GM18498 (cell line): Measurements from ENCODE around the gene SGTB.
A peak's percentile ranks its signal among the peaks of the same experiment; 100 is the strongest.
"Not testable (repeated sequence)": the region's sequence is repeated elsewhere in the genome, so short reads cannot be mapped to it uniquely, and the experiment has no call there.

Experiments
- ATAC-seq: cut with Tn5 transposase; IDR thresholded peaks from one replicate; pipeline ENCODE4 v1.9.1; 2021; ENCODE audit warnings: mild to moderate bottlenecking, moderate library complexity; ENCODE audit not compliant: unreplicated experiment

Gene SGTB

DNA sequence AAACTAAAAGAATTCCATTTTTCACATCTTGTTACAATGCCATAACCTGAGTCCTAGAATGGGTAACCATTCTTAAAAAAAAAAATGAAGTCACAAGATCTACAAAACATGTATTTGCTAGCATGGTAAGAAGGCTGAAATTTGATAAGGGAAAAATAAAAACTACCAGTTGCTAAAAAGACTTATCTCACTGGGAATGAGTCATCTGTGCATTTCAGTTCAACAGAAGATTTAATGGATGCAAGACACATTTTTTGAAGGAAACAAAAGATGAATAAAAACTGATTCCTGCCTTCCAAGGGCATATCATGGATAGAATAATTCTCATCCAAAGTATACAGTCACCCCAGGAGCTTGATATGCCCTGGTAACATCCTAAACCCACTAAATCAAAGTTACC is 47.2 kb downstream of the SGTB start:
- ATAC-seq: no peak

DNA sequence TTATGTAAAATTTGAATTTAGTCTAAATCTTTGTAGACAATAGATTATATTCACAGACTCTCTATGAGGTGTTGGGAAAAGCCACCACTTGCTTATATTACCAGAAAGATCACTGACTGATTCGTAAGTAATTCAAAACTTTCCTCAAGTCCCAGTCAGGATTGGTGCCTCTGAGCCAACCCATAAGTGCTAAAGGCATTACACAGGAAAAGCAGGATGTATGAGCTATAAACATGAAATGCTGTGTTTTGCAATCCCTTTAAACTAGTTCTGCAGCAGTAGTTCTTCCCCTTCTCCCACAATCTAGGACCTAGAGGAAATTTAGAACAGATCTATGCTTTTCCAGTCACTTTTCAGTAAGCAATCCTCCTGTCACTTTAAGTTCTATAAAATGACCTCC is 49.1 kb downstream of the SGTB start:
- ATAC-seq: no peak

GRCh38 chr5:65668696-65669095 is 53.2 kb downstream of the SGTB start:
- no peak for ATAC-seq

DNA sequence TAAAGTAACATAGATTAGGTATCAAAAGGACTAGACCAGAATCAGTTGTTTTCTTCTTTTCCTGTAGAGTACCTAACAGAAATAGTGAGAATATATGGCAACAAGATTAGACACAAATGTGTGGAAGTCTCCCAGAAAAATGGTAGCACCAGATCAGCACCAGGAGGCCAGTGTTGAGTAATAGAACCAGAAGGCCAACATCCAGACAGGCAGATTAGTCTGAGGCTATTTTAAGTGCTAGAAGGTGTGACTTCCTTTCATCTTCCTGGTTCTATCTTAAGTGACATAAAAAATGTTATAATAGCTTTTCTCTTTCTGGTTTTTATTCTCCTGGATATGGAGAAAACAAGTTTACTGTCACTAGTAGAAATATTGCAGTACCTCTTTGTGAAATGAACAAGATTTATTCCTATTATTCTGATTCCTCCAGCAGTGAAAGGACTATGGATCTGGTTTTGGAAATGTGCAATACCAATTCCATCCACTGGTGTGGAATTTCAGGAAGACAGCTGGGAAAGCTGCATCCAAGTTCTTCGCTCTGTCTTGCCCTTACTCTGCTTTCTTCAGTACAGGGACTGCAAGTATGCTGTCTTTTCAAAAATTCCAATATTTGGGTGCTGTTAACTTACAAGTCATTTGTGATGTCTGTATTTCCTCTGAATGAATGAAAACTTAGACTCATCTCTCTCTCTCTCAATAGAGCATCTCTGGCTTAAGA is 57.9 kb downstream of the SGTB start:
- no peak for ATAC-seq

DNA sequence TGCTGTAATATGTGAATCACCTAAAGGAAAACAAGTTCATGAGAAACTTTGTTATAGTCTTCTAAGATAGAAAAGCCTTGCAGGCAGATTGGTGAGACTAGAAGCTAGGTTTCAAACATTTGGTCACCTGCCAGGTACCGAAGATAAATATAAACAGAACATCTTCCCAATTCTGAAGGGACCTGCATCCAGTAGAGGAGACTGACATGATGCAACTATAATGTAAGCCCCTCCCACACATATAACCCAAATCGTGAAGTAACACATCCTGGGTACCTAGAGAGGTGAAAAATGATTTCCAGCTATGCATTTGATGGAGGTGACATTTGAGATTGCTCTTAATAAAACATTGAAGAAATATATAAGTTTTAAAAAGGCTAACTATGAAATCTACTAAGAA is 67.2 kb downstream of the SGTB start:
- ATAC-seq: no peak

DNA sequence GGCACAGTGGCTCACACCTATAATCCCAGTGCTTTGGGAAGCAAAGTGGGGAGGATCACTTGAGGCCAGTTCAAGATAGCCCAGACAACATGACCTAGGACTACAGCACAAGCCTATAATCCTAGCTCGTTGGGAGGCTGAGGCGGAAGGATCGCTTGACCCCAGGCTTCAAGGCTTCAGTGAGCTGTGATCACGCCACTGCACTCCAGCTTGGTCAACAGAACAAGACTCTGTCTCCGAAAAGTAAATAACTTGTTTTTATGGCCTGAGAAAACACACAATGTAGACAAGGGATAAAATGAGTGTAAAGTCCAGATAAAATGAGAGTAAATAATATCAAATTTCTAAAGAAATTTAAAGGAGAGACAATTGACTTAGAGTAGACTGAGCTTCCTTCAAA is 70.8 kb downstream of the SGTB start:
- ATAC-seq: no peak

GRCh38 chr5:65647941-65648340 is 74.0 kb downstream of the SGTB start:
- no peak for ATAC-seq

DNA sequence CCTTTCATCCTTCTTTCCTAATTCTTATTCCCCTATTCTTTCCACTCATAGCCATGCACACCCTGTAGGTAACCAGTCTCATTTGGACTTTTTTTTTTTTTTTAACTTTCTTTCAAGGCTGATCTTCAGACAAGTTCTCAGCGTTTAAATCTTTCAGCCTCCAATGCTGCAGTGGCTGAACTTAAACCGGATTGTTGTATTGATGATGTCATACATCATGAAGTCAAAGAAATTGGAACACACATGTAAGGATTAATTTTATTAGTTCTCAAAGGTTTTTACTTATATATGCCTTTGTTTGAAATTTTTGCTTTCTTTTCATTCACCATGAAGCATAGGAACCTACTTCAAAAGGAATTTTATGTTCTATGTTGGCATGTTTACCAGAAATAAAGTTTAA is 75.0 kb downstream of the SGTB start:
- no peak for ATAC-seq

GRCh38 chr5:65640240-65640639 is 81.7 kb downstream of the SGTB start:
- ATAC-seq: no peak

DNA sequence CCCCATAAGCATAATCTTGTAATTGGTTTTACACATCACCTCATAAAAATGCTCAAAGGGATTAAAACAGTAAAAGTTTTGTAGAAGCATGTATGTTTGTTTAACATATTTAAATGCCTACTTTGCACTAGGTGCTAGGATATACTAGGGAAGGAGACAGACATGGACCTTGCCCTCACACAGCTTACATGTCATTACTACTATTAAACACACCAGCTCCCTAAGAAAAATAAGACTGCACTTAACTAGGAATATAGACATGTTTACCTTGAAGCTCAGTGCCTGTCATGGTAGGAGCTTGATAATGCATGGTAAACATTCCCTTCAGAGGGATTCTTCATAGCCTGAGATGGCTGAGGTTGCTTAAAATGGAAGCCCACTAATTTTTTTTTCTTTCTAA is 90.9 kb downstream of the SGTB start:
- ATAC-seq: no peak

- ATAC-seq: no peak
Observed at GRCh38 chr5:65625743-65626142, 96.2 kb downstream of the SGTB start.

GRCh38 chr5:65624571-65625555 is 97.0 kb downstream of the SGTB start, which contains the start of the genes SHLD3 and TRAPPC13:
Gene SHLD3, plus strand, starts transcription at chr5:65625027. Its CDS starts 4,561 bp downstream, at chr5:65629588.
Gene TRAPPC13, plus strand, starts transcription at chr5:65625027. Its CDS starts 34 bp downstream, at chr5:65625061.
- ATAC-seq: peak; percentile 76

DNA sequence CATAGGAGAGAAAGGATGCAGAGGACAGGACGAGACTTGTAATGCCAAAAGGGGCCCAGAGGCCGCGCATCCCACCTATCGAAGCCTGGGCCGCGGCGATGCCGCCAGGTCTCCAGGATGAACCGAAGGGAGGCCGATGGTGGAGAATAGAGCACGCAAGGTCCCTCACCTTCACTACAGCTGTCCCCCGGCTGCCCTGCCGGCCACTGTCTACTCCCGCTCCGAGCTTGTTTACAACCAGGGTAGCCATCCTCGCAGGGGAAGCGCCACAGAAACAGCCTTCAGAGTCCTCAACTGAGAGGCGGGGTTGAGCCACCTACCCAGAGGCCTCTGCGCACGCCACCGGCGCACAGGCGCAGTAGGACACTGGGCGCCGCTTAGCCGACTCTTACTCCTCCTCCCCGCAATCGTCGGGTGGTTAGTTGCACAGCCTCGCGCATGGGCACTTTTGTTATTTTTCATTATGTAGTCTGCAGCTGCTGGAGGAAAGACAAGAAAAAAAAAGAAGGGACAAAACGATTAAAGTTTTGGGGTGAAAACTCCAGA is 97.8 kb downstream of the SGTB start, which contains the start of gene TRIM23:
Gene TRIM23 (minus strand): TSS at position 309 of the 546 bp plus-strand sequence. CDS start 59 bp downstream, at position 250.
- peak; percentile 95 for ATAC-seq

DNA sequence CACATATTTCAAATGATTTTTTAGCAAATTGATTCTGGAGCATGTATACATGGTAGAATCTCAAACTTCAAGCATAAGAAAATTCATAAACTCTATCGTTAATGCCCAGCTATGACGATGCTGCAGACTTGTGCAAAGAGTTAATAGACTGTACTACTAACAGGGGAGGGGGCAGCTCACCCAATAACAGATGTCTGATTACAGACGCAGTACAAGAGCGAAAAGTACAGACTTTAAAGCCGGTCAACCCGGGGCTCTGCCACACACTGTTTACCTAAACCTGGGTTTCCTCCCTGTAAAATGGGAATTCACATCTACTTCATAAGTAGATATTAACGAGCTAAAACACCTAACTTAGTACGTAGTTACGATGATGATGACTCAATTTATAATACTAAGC is 98.4 kb downstream of the SGTB start:
- no peak for ATAC-seq

GRCh38 chr5:65621961-65622360 is 99.9 kb downstream of the SGTB start:
- ATAC-seq: not testable (repeated sequence)

DNA sequence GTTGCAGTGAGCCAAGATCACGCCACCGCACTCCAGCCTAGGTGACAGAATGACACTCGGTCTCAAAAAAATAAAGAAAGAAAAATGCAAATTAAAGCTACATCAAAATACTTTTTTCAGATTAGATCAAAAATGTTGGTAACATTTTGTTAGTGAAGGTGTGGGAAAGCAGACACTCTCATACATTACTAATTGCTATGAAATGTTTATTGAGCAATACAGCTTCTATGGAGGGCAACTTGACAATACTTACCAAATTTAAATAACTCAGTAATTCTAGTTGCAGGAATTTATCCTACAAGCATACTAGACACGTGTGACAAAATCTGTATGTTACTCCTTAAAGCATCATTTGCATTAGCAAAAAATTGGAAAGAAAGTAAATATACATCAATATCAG is 101.9 kb downstream of the SGTB start:
- no peak for ATAC-seq
